HG02885 (cell line): Measurements from ENCODE around the gene SNX7.

Experiments used
- ATAC-seq: cut with Tn5 transposase; IDR thresholded peaks from one replicate; pipeline ENCODE4 v1.9.1; 2021; ENCODE audit warnings: mild to moderate bottlenecking; ENCODE audit not compliant: unreplicated experiment, poor library complexity

Gene SNX7

DNA sequence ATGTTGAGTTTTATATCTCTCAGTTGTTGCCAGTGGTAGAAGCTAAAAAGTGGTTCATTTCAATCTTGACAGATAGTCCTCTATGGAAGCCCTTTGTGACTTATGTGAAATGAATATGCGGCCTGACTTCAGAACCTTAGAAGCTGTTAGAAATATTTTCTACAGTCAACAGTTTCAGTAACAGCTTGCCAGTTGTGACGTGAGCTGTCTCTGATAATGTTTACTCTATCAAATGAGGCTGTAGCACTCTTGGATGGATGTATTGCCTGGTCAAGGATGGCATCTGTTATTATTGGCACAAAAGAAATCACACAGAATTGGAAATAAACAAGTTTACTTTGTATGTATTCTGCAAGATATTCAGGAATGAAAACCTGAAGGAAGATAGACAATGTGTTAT, 31.9 kb downstream of the SNX7 start:
- ATAC-seq, result no peak

GRCh38 chr1:98696077-98696476, 34.6 kb downstream of the SNX7 start:
- no peak for ATAC-seq

- ATAC-seq, result no peak
Observed at GRCh38 chr1:98697781-98698180, 36.3 kb downstream of the SNX7 start.

- peak; percentile 50 for ATAC-seq
Observed at GRCh38 chr1:98698625-98699024, 37.1 kb downstream of the SNX7 start.

DNA sequence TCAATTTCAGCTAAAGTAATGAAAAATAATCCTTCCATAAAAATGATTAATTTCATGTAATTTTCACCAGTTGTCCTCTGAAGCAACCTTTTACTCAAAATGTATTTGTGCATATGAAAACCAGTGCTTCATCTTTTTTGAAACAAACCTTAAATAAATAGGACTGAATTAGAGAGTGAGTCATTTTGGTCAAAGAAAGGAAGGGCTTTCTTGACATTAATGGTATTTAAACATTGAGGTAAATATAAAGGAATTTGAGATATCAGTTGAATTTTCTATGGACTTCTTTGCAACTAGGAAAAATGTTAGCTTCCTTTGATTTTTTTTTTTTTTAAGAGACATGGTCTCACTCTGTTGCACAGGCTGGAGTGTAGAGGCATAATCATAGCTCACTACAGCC, 38.7 kb downstream of the SNX7 start:
- no peak for ATAC-seq

DNA sequence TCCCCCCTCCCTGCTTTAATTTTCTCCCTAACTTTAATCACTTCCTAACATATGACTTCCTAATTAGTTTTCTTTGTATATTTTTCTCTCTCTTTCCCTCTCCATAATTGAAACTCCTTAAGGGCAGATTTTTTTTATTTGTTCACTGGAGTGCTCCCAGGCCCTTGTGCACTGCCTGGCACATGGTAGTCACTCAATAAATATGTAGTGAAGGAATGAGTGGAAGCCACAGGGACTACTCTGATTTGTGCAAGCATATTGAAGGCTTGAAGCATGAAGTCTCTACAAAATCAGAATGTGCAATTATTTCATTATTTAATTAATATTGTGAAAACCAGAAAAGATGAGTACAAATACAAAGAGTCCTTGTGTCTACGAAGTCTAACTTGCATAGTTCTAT, 41.5 kb downstream of the SNX7 start:
- ATAC-seq, result no peak

DNA sequence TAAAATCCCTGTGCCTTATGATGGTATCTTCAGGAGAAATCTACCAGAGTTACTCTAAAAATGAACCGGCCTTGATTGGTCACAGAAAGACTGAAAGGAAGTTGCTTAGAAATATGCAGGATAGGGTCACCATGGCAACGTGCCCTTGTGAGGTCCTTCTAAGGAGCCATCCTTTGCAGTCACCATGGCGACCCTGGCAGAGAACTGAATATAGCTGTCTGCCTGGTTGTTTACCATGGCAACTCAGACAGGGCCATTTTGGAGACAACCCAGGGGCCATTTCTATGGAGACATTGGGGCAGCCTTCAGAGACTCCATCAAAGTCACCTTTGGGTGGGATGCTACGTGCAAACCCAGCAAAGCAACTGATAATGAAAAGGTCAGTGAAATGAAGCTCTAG, 43.0 kb downstream of the SNX7 start:
- no peak for ATAC-seq

DNA sequence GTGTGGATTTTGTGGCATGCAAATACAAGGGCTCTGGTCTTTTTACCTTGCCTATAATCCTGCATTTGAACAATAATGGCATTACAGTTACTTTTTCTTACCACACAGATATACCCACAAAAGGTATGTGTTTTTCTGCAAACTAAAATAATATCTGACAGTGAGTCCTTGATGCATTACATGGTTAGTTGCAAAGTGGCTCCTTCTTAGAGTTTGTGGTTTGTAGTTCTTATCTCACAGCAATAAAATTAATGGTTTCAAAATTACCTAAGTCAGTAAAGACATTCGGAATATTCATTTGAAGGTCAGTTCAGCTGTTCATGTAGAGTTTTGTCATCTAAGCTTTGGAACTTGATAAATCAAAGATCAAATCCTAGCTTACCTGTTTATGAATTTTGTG, 43.5 kb downstream of the SNX7 start:
- ATAC-seq, result no peak

DNA sequence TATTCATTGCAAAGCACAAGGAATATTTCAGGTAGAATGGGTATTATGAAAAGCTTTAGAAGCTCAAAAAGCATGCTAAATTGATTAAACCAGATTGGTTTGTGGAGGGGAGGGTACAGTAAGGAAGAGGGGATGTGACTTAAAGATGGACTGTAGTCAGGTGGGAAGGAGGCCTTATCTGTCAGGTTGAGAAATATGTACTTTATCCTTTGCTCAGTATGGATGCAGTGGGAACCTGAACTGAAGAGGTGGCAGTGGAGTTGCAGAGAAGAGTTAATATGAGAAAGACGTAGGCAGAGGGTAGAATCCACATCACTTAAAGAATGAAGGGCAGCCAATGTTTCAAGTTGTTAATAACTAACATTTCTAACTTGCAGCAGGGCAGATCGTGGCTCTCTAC, 44.1 kb downstream of the SNX7 start:
- ATAC-seq, result no peak

GRCh38 chr1:98706173-98706843, 44.8 kb downstream of the SNX7 start:
- no peak for ATAC-seq

- ATAC-seq, result no peak
Observed at GRCh38 chr1:98707556-98707955, 46.0 kb downstream of the SNX7 start.

DNA sequence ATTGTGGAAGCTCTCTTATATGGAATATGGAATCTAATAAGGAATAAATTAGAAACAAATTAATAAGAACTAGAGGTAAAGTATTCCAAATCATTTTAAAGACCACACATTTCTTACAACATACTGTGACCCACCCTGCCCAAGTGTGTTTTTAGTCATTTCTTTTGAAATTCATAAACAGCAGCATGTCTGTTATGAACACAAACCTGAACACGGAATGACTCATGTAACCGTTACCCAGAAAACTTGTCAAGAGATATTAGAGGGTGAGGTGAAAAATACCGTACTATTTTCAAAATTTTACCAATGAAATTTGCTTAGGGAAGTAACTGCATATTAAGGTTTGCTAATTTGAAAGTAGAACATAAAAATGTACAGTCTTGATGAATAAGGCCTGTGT, 48.4 kb downstream of the SNX7 start:
- ATAC-seq, result no peak

- no peak for ATAC-seq
Observed at GRCh38 chr1:98723574-98723973, 62.1 kb downstream of the SNX7 start.

- no peak for ATAC-seq
Observed at GRCh38 chr1:98732985-98733781, 71.7 kb downstream of the SNX7 start.

- no peak for ATAC-seq
Observed at GRCh38 chr1:98733782-98734112, 72.2 kb downstream of the SNX7 start.

DNA sequence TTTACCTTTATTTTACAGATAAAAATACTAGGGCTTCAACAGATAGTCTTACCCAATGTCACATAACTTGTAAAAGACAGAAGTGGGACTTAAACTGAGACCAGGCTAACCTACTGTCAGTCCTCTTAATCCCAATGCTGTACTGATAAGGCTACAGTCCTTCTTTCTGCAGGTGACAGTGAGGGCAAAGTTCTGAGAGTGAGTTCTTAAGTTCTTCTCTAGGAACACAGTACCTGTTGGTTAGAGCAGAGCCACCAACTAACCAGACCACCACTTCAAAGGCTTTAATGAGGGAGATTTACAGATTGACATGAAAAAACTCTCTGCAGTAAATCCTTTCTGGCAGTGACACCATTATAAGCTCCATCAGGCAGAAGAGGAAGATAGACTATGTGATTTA, 74.2 kb downstream of the SNX7 start:
- no peak for ATAC-seq

DNA sequence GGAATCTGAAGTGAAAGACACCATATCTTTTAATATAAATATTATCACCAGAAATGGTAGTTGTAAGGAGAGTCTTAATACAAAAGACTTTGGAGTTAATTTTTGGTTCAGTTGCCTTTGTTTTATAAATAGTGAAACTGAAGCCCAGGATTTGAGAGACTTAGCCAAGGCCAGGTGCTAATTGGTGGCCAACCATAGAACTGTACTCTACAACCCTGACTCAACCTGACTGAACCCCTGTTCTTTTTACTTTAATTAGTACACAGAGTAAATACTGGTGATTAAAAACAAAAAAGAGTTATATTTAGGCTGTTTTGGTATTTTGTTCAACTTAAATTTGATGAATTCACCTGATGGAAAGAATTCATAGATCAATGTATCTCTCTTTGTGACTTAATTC, 76.3 kb downstream of the SNX7 start:
- ATAC-seq, result no peak

- ATAC-seq, result no peak
Observed at GRCh38 chr1:98739762-98740161, 78.2 kb downstream of the SNX7 start.

GRCh38 chr1:98741164-98741563, 79.6 kb downstream of the SNX7 start:
- no peak for ATAC-seq

- ATAC-seq, result peak; percentile 54
Observed at GRCh38 chr1:98749152-98749756, 87.7 kb downstream of the SNX7 start.

- no peak for ATAC-seq
Observed at GRCh38 chr1:98754176-98754575, 92.7 kb downstream of the SNX7 start.
